ENCODE results near the gene GRPEL2.
"Not testable (repeated sequence)": the region's sequence is repeated elsewhere in the genome, so short reads cannot be mapped to it uniquely, and the experiment has no call there.

DNA sequence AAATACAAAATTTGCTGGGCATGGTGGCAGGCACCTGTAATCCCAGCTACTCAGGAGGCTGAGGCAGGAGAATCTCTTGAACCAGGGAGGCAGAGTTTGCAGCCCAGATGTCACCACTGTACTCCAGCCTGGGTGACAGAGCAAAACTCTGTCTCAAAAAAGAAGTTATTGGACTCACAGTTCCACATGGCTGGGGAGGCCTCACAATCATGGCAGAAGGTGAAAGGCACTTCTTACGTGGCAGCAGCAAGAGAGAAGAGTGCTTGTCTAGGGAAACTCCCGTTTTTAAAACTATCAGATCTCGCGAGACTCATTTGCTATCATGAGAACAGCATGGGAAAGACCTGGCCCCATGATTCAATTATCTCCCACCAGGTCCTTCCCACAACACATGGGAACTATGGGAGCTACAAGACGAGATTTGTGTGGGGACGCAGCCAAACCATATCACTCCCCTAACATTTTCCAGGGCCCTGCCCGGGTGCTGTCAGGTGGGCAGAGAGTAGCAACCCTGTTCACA lies 53.5 kb downstream of the GRPEL2 start:
- TF ChIP-seq, protein P1, sequence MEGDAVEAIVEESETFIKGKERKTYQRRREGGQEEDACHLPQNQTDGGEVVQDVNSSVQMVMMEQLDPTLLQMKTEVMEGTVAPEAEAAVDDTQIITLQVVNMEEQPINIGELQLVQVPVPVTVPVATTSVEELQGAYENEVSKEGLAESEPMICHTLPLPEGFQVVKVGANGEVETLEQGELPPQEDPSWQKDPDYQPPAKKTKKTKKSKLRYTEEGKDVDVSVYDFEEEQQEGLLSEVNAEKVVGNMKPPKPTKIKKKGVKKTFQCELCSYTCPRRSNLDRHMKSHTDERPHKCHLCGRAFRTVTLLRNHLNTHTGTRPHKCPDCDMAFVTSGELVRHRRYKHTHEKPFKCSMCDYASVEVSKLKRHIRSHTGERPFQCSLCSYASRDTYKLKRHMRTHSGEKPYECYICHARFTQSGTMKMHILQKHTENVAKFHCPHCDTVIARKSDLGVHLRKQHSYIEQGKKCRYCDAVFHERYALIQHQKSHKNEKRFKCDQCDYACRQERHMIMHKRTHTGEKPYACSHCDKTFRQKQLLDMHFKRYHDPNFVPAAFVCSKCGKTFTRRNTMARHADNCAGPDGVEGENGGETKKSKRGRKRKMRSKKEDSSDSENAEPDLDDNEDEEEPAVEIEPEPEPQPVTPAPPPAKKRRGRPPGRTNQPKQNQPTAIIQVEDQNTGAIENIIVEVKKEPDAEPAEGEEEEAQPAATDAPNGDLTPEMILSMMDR (IDR thresholded peaks at IDR 0.05; ENCODE audit: insufficient read depth, low read length, poor library complexity, severe bottlenecking) = not testable (repeated sequence)
- TF ChIP-seq EZH2phosphoT487 (conservative IDR thresholded peaks at IDR 0.05; ENCODE audit: low read length) = not testable (repeated sequence)
